SH-SY5Y (cell line): ENCODE results near the gene ITPA.

Source experiments
- GATA2 ChIP-seq: IDR thresholded peaks from 2 replicates; pipeline ENCODE4 v1.6.1; 2011; ENCODE audit warnings: mild to moderate bottlenecking, low read depth, low read length
- GATA3 ChIP-seq: IDR thresholded peaks from 2 replicates; pipeline ENCODE4 v1.6.1; 2011; ENCODE audit warnings: low read depth, mild to moderate bottlenecking, low read length, moderate library complexity

DNA sequence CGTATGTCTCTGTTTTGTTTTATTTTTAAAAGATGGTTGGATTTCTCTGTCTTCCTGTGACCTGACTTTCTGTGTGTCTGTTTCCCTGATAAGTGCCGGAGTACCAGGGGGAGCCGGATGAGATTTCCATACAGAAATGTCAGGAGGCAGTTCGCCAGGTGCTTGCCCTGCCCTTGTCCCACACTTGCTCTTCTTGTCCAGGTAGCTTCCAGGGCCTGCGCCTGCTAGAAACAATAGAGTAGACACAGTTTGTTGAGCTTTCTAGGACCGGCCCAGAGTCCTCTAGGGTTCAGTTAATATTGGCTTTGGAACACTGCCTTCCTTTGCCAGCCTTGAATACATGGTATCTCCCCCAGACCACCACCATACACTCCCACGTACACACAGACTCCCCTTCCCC lies 3.9 kb downstream of the ITPA start:
- TF ChIP-seq GATA3 (no peak), GATA2 (no peak)
